H1 (cell line): ENCODE data around the gene KLF16. TPM values are rescaled to one million over a fixed set of nuclear protein-coding genes. Genes with fewer than 3 reads are reported as not detected.

ENCODE experiments used
- CTCF ChIA-PET: fragments of 300-600 bp; sonication (Branson Sonifier 250); formaldehyde crosslinking; loops from one replicate; lab custom pipeline; 2021; ENCODE audit not compliant: partially characterized antibody; lab: Charles Lee
- POLR2A ChIA-PET: fragments of 300-600 bp; sonication (Branson Sonifier 250); formaldehyde crosslinking; loops from one replicate; lab custom pipeline; 2021; ENCODE audit warnings: inconsistent platforms; ENCODE audit not compliant: partially characterized antibody; lab: Charles Lee
- DNase-seq, 2 experiments: peaks; one replicate each; pipeline versions ENCODE4 v3.0.0 to v3.0.0-alpha.2; 2010 to 2022; ENCODE audit warnings: low spot score in 2 of 2, low read depth in 1 of 2, mixed read lengths in 1 of 2
- FAIRE-seq: peaks from 2 replicates; lab custom pipeline; 2011; peaks lifted over from hg19 to GRCh38; lab: Jason Lieb, UNC
- H2AFZ ChIP-seq: 2 replicates; pipeline ENCODE4 v1.8.1; 2012; ENCODE audit warnings: low read length, inconsistent platforms
- H2AK5ac ChIP-seq: 2 replicates; pipeline ENCODE4 v1.6.1; 2013; ENCODE audit warnings: low read depth, low read length
- H2BK120ac ChIP-seq: replicated peaks from 2 replicates; pipeline ENCODE3; 2013; ENCODE audit warnings: low read depth, low read length, inconsistent platforms
- H2BK12ac ChIP-seq: 2 replicates; pipeline ENCODE4 v1.6.1; 2013; ENCODE audit warnings: low read depth, low read length
- H2BK15ac ChIP-seq: 2 replicates; pipeline ENCODE4 v1.6.1; 2013; ENCODE audit warnings: low read length
- H2BK20ac ChIP-seq: 2 replicates; pipeline ENCODE4 v1.6.1; 2013; ENCODE audit warnings: low read length
- H2BK5ac ChIP-seq: 2 replicates; pipeline ENCODE4 v1.6.1; 2013; ENCODE audit warnings: low read depth, low read length
- H3K14ac ChIP-seq: 2 replicates; pipeline ENCODE4 v1.6.1; 2013; ENCODE audit warnings: inconsistent platforms; ENCODE audit not compliant: insufficient read length
- H3K18ac ChIP-seq: 2 replicates; pipeline ENCODE4 v1.6.1; 2013; ENCODE audit warnings: low read length; ENCODE audit errors: extremely low read depth
- H3K23ac ChIP-seq: 2 replicates; pipeline ENCODE4 v1.6.1; 2013; ENCODE audit warnings: inconsistent platforms; ENCODE audit not compliant: insufficient read length
- H3K23me2 ChIP-seq: 2 replicates; pipeline ENCODE4 v1.6.1; 2013; ENCODE audit warnings: low read depth, low read length
- H3K27ac ChIP-seq: 2 replicates; pipeline ENCODE4 v1.6.1; 2011; ENCODE audit warnings: low read depth, low read length, inconsistent platforms
- H3K27me3 ChIP-seq, 4 experiments: replicated peaks in 1 of 4; 1 replicate in 1 of 4; 2 replicates in 3 of 4; pipeline versions ENCODE4 v1.6.1 to v1.8.1; 2011 to 2013; ENCODE audit warnings: low read length in 3 of 4, mild to moderate bottlenecking in 3 of 4, inconsistent platforms in 2 of 4, mixed read lengths in 2 of 4, moderate library complexity in 1 of 4; ENCODE audit not compliant: control insufficient read depth in 3 of 4, insufficient read depth in 3 of 4; ENCODE audit errors: extremely low read depth in 1 of 4
- H3K36me3 ChIP-seq, 4 experiments: 2 replicates each; pipeline versions ENCODE4 v1.6.1 to v1.8.1; 2011 to 2013; ENCODE audit warnings: mild to moderate bottlenecking in 4 of 4, low read length in 3 of 4, moderate library complexity in 2 of 4, control low read depth in 1 of 4, inconsistent platforms in 1 of 4; ENCODE audit not compliant: insufficient read depth in 4 of 4, control insufficient read depth in 2 of 4
- H3K4ac ChIP-seq: replicated peaks from 2 replicates; pipeline ENCODE3; 2013; ENCODE audit warnings: low read length, low read depth, mixed read lengths, inconsistent platforms; ENCODE audit not compliant: insufficient read length
- H3K4me1 ChIP-seq, 4 experiments: replicated peaks in 1 of 4; 1 replicate in 1 of 4; 2 replicates in 3 of 4; pipeline versions ENCODE4 v1.6.1 to v1.8.1; 2011 to 2013; ENCODE audit warnings: low read length in 3 of 4, inconsistent platforms in 2 of 4, mixed read lengths in 1 of 4; ENCODE audit not compliant: insufficient read depth in 4 of 4, control insufficient read depth in 3 of 4
- H3K4me2 ChIP-seq, 2 experiments: 2 replicates each; pipeline versions ENCODE4 v1.6.1 to v1.8.1; 2011 to 2013; ENCODE audit warnings: low read depth in 2 of 2, low read length in 2 of 2, control low read depth in 1 of 2, inconsistent platforms in 1 of 2, mild to moderate bottlenecking in 1 of 2; ENCODE audit not compliant: insufficient read depth in 1 of 2
- H3K4me3 ChIP-seq, 4 experiments: fragments of 200-600, 300-600 bp in 1 of 4; sonication (generic), shearing (Covaris generic), sonication (Bioruptor Twin) in 1 of 4; 2 replicates each; pipeline versions ENCODE4 v1.5.1 to v1.8.1; 2011 to 2016; ENCODE audit warnings: low read length in 4 of 4, low read depth in 3 of 4, control low read depth in 2 of 4, inconsistent platforms in 2 of 4, mild to moderate bottlenecking in 2 of 4, mixed read lengths in 1 of 4, moderate library complexity in 1 of 4; ENCODE audit not compliant: insufficient read depth in 2 of 4; ENCODE audit errors: extremely low read depth in 1 of 4
- H3K56ac ChIP-seq: replicated peaks from 2 replicates; pipeline ENCODE3; 2013; ENCODE audit warnings: low read depth, mild to moderate bottlenecking, mixed read lengths, low read length, inconsistent platforms; ENCODE audit not compliant: insufficient read length
- H3K79me1 ChIP-seq: 2 replicates; pipeline ENCODE4 v1.6.1; 2013; ENCODE audit warnings: low read depth, low read length, control low read depth
- H3K79me2 ChIP-seq, 2 experiments: 2 replicates each; pipeline versions ENCODE4 v1.6.1 to v1.8.1; 2012 to 2013; ENCODE audit warnings: low read length in 2 of 2, mild to moderate bottlenecking in 2 of 2, inconsistent platforms in 1 of 2; ENCODE audit not compliant: insufficient read depth in 2 of 2, control insufficient read depth in 1 of 2
- H3K9ac ChIP-seq, 4 experiments: replicated peaks in 1 of 4; 1 replicate in 1 of 4; 2 replicates in 3 of 4; pipeline versions ENCODE4 v1.6.1 to v1.8.1; 2011 to 2013; ENCODE audit warnings: low read depth in 3 of 4, low read length in 3 of 4, control low read depth in 2 of 4, mild to moderate bottlenecking in 2 of 4, moderate library complexity in 2 of 4, inconsistent platforms in 1 of 4; ENCODE audit errors: extremely low read depth in 1 of 4
- H3K9me3 ChIP-seq, 2 experiments: 2 replicates each; pipeline versions ENCODE4 v1.6.1 to v1.8.1; 2012 to 2013; ENCODE audit warnings: mild to moderate bottlenecking in 2 of 2, moderate library complexity in 2 of 2, control low read depth in 1 of 2, inconsistent platforms in 1 of 2, low read depth in 1 of 2, low read length in 1 of 2, mixed read lengths in 1 of 2; ENCODE audit not compliant: insufficient read depth in 2 of 2
- H4K20me1 ChIP-seq, 2 experiments: replicated peaks in 1 of 2; 2 replicates each; pipeline versions ENCODE3 to v1.8.1; 2011 to 2013; ENCODE audit warnings: inconsistent platforms in 2 of 2, low read length in 2 of 2, mild to moderate bottlenecking in 1 of 2; ENCODE audit not compliant: insufficient read depth in 2 of 2, control insufficient read depth in 1 of 2
- H4K5ac ChIP-seq: 2 replicates; pipeline ENCODE4 v1.6.1; 2013; ENCODE audit warnings: low read length, low read depth, mixed read lengths, inconsistent platforms; ENCODE audit not compliant: insufficient read length
- H4K8ac ChIP-seq: 2 replicates; pipeline ENCODE4 v1.8.0; 2013; ENCODE audit warnings: mild to moderate bottlenecking, moderate library complexity, low read length, inconsistent platforms; ENCODE audit not compliant: insufficient read depth; ENCODE audit errors: extremely low read depth
- H4K91ac ChIP-seq: replicated peaks from 2 replicates; pipeline ENCODE3; 2013; ENCODE audit warnings: low read length, mixed read lengths, inconsistent platforms; ENCODE audit not compliant: insufficient read length
- ASH2L ChIP-seq: fragments of 200-600, 300-600 bp; sonication (generic); IDR thresholded peaks from one replicate; pipeline ENCODE4 v1.7.1; 2017; ENCODE audit warnings: low read length
- CREB1 ChIP-seq: IDR thresholded peaks from 2 replicates; pipeline ENCODE4 v1.6.1; 2012; ENCODE audit warnings: inconsistent platforms
- CTBP2 ChIP-seq: IDR thresholded peaks from 2 replicates; pipeline ENCODE4 v1.7.0; 2011; ENCODE audit warnings: borderline replicate concordance, mild to moderate bottlenecking, moderate library complexity, mixed read lengths, low read length; ENCODE audit not compliant: insufficient read depth, insufficient read length
- JUN ChIP-seq: IDR thresholded peaks from 2 replicates; pipeline ENCODE4 v1.6.1; 2011; ENCODE audit warnings: low read depth, mild to moderate bottlenecking, improper control_type of control experiment, low read length
- NANOG ChIP-seq: IDR thresholded peaks from 2 replicates; pipeline ENCODE4 v1.6.1; 2011; ENCODE audit warnings: low read length, low read depth, mild to moderate bottlenecking, inconsistent platforms; ENCODE audit not compliant: insufficient read depth, poor library complexity, severe bottlenecking
- SIN3A ChIP-seq, 2 experiments: IDR thresholded peaks in 1 of 2; conservative IDR thresholded peaks in 1 of 2; 2 replicates each; pipeline ENCODE4 v1.6.1; 2011 to 2012; ENCODE audit warnings: low read length in 2 of 2, improper control_type of control experiment in 1 of 2, low read depth in 1 of 2, mild to moderate bottlenecking in 1 of 2
- SIRT6 ChIP-seq: IDR thresholded peaks from one replicate; pipeline ENCODE4 v1.7.1; 2012; ENCODE audit warnings: low read length, inconsistent platforms
- SP1 ChIP-seq: IDR thresholded peaks from 2 replicates; pipeline ENCODE4 v1.6.1; 2011; ENCODE audit warnings: low read depth, low read length
- TAF1 ChIP-seq: IDR thresholded peaks from 2 replicates; pipeline ENCODE4 v1.6.1; 2011; ENCODE audit warnings: mild to moderate bottlenecking, low read depth, low read length
- WGBS, 2 experiments: shearing (Covaris generic) in 1 of 2; methylation state at CpG; one replicate each; pipeline versions ENCODE4 v1.1.6 to v1.1.7; 2013 to 2015; ENCODE audit warnings: low lambda C conversion rate in 2 of 2, mixed read lengths in 2 of 2, inconsistent platforms in 1 of 2, low coverage in 1 of 2, missing lambda C conversion rate in 1 of 2; ENCODE audit not compliant: insufficient replicate concordance in 2 of 2, insufficient coverage in 1 of 2, insufficient read length in 1 of 2; ENCODE audit errors: extremely low coverage in 1 of 2, missing lambda C conversion rate in 1 of 2; 5-methylcytosine and 5-hydroxymethylcytosine counted together
- polyA plus RNA-seq, 7 experiments: library from polyadenylated mRNA; depleted of rRNA in 3 of 7; stranded (reverse) in 5 of 7; unstranded in 2 of 7; fragments of >200 nt in 5 of 7; fragments of 200-250 nt in 2 of 7; gene quantifications; 1 replicate in 5 of 7; 2 replicates in 1 of 7; 4 replicates in 1 of 7; pipeline versions ENCODE4 v1.2.1 to v1.2.3, GENCODE V29; 2011 to 2013; ENCODE audit warnings: missing spikeins in 2 of 7, mixed read lengths in 2 of 7
- total RNA-seq: library from RNA; stranded (reverse); fragmentation: NEBNext Ultra II Directional; extraction: Animal tissue kit (Norgen Biotek cat#: 25700); gene quantifications from 2 replicates; pipeline ENCODE4 v1.2.1, GENCODE V29; 2021
- TF ChIP-seq, protein P1 (sequence below), 3 experiments: IDR thresholded peaks; 1 replicate in 2 of 3; 2 replicates in 1 of 3; pipeline versions ENCODE4 v1.5.1 to v1.6.1; 2011; ENCODE audit warnings: low read length in 3 of 3, mild to moderate bottlenecking in 3 of 3, inconsistent platforms in 2 of 3, low read depth in 1 of 3, moderate library complexity in 1 of 3; ENCODE audit not compliant: insufficient read depth in 1 of 3; ENCODE audit errors: control extremely low read depth in 1 of 3

KLF16 gene
- total and polyA plus RNA-seq, 2 of the 8 experiments (the other 6 are each of a cell fraction or from before 2014, with no cell fraction given), result 14.3 to 45.9 TPM

DNA sequence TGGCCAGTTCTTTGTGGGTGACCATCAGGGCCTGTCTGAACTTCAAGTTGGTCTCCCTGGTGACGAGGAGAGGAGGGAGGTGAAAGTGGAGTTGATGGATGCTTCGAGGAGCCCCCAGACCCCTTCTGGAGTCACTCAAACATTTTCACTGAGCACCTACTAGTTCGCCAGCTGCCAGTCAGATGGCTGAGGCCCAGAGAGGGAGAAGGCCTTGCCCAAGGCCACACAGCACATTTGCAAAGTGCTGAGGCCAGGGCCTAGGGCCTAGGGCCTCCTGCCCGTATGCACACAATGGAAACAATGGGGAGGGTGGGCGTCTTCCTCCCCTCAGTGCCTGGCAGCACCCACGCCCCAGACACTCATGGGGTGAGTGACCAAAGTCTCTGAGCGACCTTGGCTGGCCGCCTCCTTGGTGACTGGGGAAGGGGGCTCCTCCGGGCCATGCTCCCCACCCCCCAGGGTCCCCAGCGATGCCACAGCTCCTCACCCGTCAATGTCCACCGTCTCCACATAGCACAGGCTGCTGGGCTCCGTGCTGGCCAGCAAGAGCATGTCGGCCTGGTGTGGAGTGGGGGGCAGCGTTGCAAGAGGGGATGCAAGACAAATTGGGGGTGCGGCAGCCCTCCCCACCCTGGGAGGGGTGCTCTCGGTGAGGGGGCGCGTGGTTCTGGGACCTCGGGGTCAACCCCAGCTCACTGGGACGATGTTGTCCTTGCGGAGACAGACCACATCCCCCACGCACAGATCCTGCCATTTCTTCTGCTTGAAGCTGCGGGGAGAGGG lies 57.8 kb downstream of the KLF16 start:
- Histone ChIP-seq H3K79me2 (no peaks in the 10 kb centered on the region), H3K23ac (no peak overlapping the region), H3K9me3 (no peaks in the 10 kb centered on the region), H3K79me1 (no peaks in the 10 kb centered on the region), H4K91ac (no peak overlapping the region), H3K56ac (no peak overlapping the region), H3K4me2 (no peak overlapping the region), H3K36me3 (no peaks in the 10 kb centered on the region), H3K4ac (no peak overlapping the region), H2BK5ac (no peak overlapping the region), H4K8ac (no peak overlapping the region; the same call in 1 of the 2 replicates), H3K27me3 (peaks cover 0 to 3% (median 0%) of the 10 kb centered on the region in 4 experiments; a peak in 1 of 7 replicates), H2AK5ac (no peak overlapping the region), H3K18ac (no peak overlapping the region), H3K4me1 (no peaks in the 10 kb centered on the region), H2BK120ac (no peak overlapping the region), H4K20me1 (no peaks in the 10 kb centered on the region), H3K14ac (no peak overlapping the region), H4K5ac (no peak overlapping the region), H3K9ac (no peak overlapping the region), H2BK12ac (no peak overlapping the region), H2BK15ac (no peak overlapping the region), H3K23me2 (no peaks in the 10 kb centered on the region), H2BK20ac (no peak overlapping the region), H2AFZ (no peak overlapping the region), H3K27ac (no peak overlapping the region), H3K4me3 (no peak overlapping the region)
- FAIRE-seq (no peak), DNase-seq (no peak)
- POLR2A ChIA-PET, result interaction anchor here (1.6 kb wide), 1 partner anchor 21 kb away, joined by 3 read pairs; no protein-coding TSS in a partner anchor
- WGBS, 2 experiments, result 93% methylated on average over 19 of the region's 24 CpGs; no CpG with 5 or more reads in 1 of the 2 experiments
- CTCF ChIA-PET, result interaction anchor here (0.6 to 3.9 kb wide), 6 partner anchors 20 to 582 kb away, joined by 3 to 19 read pairs (median 6); no protein-coding TSS in a partner anchor
- TF ChIP-seq CTBP2 (no peak), SP1 (no peak), TAF1 (no peak), CREB1 (no peak), JUN (no peak), SIN3A (conservative IDR thresholded peaks at IDR 0.05 in 1 of 2, IDR thresholded peaks at IDR 0.05 in 1 of 2; ENCODE audit: low read depth in 1 of 2, low read length in 2 of 2) (no peak), ASH2L (no peak), NANOG (no peak), SIRT6 (no peak)
- TF ChIP-seq, protein P1, sequence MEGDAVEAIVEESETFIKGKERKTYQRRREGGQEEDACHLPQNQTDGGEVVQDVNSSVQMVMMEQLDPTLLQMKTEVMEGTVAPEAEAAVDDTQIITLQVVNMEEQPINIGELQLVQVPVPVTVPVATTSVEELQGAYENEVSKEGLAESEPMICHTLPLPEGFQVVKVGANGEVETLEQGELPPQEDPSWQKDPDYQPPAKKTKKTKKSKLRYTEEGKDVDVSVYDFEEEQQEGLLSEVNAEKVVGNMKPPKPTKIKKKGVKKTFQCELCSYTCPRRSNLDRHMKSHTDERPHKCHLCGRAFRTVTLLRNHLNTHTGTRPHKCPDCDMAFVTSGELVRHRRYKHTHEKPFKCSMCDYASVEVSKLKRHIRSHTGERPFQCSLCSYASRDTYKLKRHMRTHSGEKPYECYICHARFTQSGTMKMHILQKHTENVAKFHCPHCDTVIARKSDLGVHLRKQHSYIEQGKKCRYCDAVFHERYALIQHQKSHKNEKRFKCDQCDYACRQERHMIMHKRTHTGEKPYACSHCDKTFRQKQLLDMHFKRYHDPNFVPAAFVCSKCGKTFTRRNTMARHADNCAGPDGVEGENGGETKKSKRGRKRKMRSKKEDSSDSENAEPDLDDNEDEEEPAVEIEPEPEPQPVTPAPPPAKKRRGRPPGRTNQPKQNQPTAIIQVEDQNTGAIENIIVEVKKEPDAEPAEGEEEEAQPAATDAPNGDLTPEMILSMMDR (IDR thresholded peaks at IDR 0.05; ENCODE audit: control extremely low read depth in 1 of 3, insufficient read depth in 1 of 3, low read depth in 1 of 3, low read length in 3 of 3), result no peak
